Brain microvascular endothelial cell (primary cell): Measurements from ENCODE around the gene INTU.
"Not testable (repeated sequence)": the region's sequence is repeated elsewhere in the genome, so short reads cannot be mapped to it uniquely, and the experiment has no call there.

Source experiments
- DNase-seq: peaks from one replicate; pipeline ENCODE4 v3.0.0-alpha.2; 2020
- H3K27ac ChIP-seq: fragments of 250-450 bp; sonication (Bioruptor Pico); 2 replicates; pipeline ENCODE4 v1.5.1; 2020; ENCODE audit warnings: mild to moderate bottlenecking, moderate library complexity
- H3K27me3 ChIP-seq: fragments of 250-450 bp; sonication (Bioruptor Pico); replicated peaks from 2 replicates; pipeline ENCODE4 v1.5.1; 2020; ENCODE audit warnings: mild to moderate bottlenecking
- H3K36me3 ChIP-seq: fragments of 250-450 bp; sonication (Bioruptor Pico); replicated peaks from 2 replicates; pipeline ENCODE4 v1.5.1; 2020; ENCODE audit warnings: mild to moderate bottlenecking
- H3K4me3 ChIP-seq: 2 replicates; pipeline ENCODE4 v1.5.1; 2011; ENCODE audit warnings: low read depth, mild to moderate bottlenecking, control low read depth, low read length, moderate library complexity
- in situ Hi-C: cut with HindIII; loops from 2 replicates; pipeline ENCODE4 v1.10.0; 2017; ENCODE audit warnings: low sequenced_read_pairs, low pct_ligation_motif_present
- TF ChIP-seq, protein P1 (sequence below): IDR thresholded peaks from 2 replicates; pipeline ENCODE4 v1.5.1; 2011; ENCODE audit warnings: low read depth, mild to moderate bottlenecking, moderate library complexity, low read length, control low read depth, inconsistent platforms; ENCODE audit errors: missing control alignments

INTU gene

DNA sequence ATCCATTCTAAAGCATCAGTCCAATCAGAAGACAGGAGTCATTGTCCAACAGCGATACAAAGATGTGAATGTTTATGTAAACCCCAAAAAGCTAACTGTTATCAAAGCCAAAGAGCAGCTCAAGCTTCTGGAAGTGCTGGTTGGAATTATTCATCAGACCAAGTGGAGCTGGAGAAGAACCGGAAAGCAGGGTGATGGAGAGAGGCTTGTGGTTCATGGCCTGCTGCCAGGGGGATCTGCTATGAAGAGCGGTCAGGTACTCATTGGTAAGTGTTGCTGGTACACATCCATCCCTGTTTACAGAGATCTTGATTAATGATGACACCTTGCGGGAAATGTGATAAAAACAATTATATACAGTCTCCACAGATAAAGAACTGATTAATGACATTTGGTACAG lies 11.0 kb downstream of the INTU start:
- in situ Hi-C loops: no loop called here
- Histone ChIP-seq H3K4me3 (no peak overlapping the region), H3K27ac (no peak overlapping the region), H3K36me3 (peaks cover 8% of the 10 kb centered on the region), H3K27me3 (no peaks in the 10 kb centered on the region)
- DNase-seq: no peak
- TF ChIP-seq, protein P1, sequence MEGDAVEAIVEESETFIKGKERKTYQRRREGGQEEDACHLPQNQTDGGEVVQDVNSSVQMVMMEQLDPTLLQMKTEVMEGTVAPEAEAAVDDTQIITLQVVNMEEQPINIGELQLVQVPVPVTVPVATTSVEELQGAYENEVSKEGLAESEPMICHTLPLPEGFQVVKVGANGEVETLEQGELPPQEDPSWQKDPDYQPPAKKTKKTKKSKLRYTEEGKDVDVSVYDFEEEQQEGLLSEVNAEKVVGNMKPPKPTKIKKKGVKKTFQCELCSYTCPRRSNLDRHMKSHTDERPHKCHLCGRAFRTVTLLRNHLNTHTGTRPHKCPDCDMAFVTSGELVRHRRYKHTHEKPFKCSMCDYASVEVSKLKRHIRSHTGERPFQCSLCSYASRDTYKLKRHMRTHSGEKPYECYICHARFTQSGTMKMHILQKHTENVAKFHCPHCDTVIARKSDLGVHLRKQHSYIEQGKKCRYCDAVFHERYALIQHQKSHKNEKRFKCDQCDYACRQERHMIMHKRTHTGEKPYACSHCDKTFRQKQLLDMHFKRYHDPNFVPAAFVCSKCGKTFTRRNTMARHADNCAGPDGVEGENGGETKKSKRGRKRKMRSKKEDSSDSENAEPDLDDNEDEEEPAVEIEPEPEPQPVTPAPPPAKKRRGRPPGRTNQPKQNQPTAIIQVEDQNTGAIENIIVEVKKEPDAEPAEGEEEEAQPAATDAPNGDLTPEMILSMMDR: no peak

DNA sequence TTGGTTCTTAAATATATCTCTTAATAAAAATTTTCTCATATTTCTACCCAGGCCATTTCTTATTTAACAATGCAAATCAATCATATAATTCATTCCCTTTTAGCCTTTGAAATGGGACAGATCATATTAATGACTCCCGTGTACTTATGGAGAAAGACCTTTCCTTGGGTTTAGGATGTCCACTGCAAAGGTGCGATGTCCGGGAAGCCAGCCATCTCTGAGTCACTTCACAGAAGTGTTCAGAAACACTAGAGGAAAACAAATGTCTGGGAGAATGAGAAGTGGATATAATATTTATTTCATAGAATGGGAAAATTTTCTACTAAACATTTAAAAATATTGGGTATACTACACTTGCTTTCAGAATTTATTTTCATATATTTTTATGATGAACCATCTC lies 15.3 kb downstream of the INTU start:
- no peak for DNase-seq
- H3K4me3 ChIP-seq: no peak overlapping the region
- H3K27ac ChIP-seq: no peak overlapping the region
- TF ChIP-seq, protein P1: no peak
- H3K27me3 ChIP-seq: no peaks in the 10 kb centered on the region
- peaks cover 8% of the 10 kb centered on the region for H3K36me3 ChIP-seq
- in situ Hi-C loops: no loop called here

DNA sequence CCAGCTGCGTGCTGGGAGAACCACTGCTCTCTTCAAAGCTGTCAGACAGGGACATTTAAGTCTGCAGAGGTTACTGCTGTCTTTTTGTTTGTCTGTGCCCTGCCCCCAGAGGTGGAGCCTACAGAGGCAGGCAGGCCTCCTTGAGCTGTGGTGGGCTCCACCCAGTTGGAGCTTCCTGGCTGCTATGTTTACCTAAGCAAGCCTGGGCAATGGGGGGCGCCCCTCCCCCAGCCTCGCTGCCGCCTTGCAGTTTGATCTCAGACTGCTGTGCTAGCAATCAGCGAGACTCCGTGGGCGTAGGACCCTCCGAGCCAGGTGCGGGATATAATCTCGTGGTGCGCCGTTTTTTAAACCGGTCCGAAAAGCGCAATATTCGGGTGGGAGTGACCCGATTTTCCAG lies 22.8 kb downstream of the INTU start:
- DNase-seq, H3K27me3 ChIP-seq, H3K27ac ChIP-seq, H3K4me3 ChIP-seq, in situ Hi-C loops, H3K36me3 ChIP-seq: not testable (repeated sequence)

DNA sequence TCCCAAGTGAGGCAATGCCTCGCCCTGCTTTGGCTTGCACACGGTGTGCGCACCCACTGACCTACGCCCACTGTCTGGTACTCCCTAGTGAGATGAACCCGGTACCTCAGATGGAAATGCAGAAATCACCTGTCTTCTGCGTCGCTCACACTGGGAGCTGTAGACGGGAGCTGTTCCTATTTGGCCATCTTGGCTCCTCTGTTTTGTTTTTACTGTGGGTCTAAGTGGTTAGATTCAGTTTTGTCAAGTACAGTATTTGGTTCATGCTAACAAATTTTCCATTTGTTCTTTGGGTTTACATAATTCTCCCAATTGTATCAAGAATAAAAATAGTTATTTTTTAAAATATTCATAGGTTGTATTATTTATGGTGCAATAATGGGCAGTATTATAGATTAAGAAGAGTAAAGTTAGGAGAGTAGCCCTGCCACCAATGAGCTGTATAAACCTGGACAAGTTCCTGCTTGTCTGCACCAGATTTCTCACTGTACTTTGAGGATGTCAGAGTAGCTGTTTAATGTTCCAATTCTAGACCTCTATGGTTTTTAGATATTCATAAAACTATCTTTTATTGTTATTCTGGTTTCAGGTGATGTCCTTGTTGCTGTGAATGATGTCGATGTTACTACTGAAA lies 23.4 kb downstream of the INTU start:
- no peak for DNase-seq

DNA sequence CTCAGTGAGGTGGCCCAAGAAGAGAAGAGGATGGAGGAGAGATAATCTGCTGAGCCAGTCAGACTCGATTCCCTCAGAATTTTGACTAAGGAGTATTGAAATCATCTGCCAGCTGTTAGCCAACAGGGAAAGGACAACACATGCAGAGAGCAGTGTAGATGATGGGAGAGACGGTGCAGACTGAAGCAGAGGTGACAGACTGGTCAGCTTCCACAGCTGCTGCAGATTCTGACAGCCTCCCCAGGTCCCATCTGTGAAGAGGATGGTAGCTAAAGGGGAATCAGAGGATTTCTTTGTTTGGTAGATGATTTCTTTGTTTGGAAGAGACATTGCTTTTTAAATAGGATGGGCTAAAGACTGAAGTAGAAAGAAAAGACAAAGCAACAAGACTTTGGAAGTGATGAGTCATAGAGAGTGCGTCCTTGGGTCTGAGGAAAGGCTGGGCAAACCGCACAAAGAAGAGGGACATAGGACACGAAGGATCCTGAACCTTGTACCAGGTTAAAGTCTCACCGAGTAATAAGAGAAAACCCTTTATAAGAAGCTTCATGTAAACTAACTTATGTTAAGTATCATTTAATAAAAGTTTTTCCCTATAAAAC lies 27.6 kb downstream of the INTU start:
- H3K27ac ChIP-seq: no peak overlapping the region
- in situ Hi-C loops: no loop called here
- no peak overlapping the region for H3K4me3 ChIP-seq
- no peak for DNase-seq
- H3K27me3 ChIP-seq: no peaks in the 10 kb centered on the region
- TF ChIP-seq, protein P1: no peak
- H3K36me3 ChIP-seq: no peaks in the 10 kb centered on the region

More for the DNA sequence above, 23.4 kb downstream of the INTU start:
- TF ChIP-seq, protein P1: no peak
- in situ Hi-C loops: no loop called here
- Histone ChIP-seq H3K36me3 (no peaks in the 10 kb centered on the region), H3K27ac (no peak overlapping the region), H3K4me3 (no peak overlapping the region), H3K27me3 (no peaks in the 10 kb centered on the region)

DNA sequence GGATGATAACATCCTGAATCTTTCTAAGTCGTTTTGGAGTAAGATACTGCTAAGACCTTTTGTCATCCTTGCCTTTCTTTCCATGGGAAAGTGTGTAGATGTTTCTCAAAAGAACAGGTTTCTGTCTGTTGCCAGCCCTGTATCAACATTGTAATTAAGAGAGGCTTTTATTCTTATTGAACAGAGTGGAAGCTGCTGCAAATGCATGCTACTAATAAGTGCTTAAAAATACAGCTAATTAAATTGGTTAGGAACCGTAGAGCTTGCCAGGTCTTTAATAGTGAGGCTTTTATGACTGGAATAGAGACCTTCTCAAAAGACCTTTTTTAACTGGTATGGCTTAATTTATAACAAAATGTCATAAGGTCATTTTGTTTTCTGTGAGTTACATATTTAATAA lies 34.4 kb downstream of the INTU start:
- in situ Hi-C loops: no loop called here
- DNase-seq: no peak

More for the DNA sequence above, 34.4 kb downstream of the INTU start:
- no peak overlapping the region for H3K4me3 ChIP-seq
- H3K36me3 ChIP-seq: no peaks in the 10 kb centered on the region
- H3K27ac ChIP-seq: no peak overlapping the region
- no peaks in the 10 kb centered on the region for H3K27me3 ChIP-seq
- TF ChIP-seq, protein P1: no peak
